Skeletal muscle tissue (tissue), 1 donor: ENCODE results near the gene HCN4. TPM values are rescaled to one million over a fixed set of nuclear protein-coding genes. Genes with fewer than 3 reads are reported as not detected.

ENCODE experiments used
- total RNA-seq: library from RNA; depleted of rRNA; stranded (reverse); fragments of >200 nt; gene quantifications from one replicate; pipeline ENCODE4 v1.2.3, GENCODE V29; 2014

Gene HCN4
- total RNA-seq, 1 donor from 2014 or later: under 0.01 TPM

Other genes starting within 250 kb of the HCN4 start
- gene REC114, start 74.2 kb upstream of the HCN4 start, total RNA-seq: not detected